Activated CD8-positive, alpha-beta memory T cell treated with anti-CD3 and anti-CD28 coated beads for 36 hours (primary cell): ENCODE measurements around the gene RGS9BP. TPM values are rescaled to one million over a fixed set of nuclear protein-coding genes. Genes with fewer than 3 reads are reported as not detected.
"Not testable (repeated sequence)": the region's sequence is repeated elsewhere in the genome, so short reads cannot be mapped to it uniquely, and the experiment has no call there.

Experiments
- CTCF ChIA-PET: fragments of 350-600 bp; sonication (Branson Sonifier 250); formaldehyde crosslinking; loops from one replicate; lab custom pipeline; 2021; ENCODE audit warnings: antibody characterized with exemption; lab: Charles Lee
- POLR2A ChIA-PET: fragments of 350-600 bp; sonication (Branson Sonifier 250); formaldehyde crosslinking; loops from one replicate; lab custom pipeline; 2021; ENCODE audit warnings: antibody characterized with exemption; lab: Charles Lee
- total RNA-seq, 2 experiments: library from RNA; stranded (reverse); gene quantifications; one replicate each; pipeline ENCODE4 v1.2.3, GENCODE V29; 2021

RGS9BP gene, protein sequence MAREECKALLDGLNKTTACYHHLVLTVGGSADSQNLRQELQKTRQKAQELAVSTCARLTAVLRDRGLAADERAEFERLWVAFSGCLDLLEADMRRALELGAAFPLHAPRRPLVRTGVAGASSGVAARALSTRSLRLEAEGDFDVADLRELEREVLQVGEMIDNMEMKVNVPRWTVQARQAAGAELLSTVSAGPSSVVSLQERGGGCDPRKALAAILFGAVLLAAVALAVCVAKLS
- under 1 TPM; 0.06 to 0.13 TPM for total RNA-seq

DNA sequence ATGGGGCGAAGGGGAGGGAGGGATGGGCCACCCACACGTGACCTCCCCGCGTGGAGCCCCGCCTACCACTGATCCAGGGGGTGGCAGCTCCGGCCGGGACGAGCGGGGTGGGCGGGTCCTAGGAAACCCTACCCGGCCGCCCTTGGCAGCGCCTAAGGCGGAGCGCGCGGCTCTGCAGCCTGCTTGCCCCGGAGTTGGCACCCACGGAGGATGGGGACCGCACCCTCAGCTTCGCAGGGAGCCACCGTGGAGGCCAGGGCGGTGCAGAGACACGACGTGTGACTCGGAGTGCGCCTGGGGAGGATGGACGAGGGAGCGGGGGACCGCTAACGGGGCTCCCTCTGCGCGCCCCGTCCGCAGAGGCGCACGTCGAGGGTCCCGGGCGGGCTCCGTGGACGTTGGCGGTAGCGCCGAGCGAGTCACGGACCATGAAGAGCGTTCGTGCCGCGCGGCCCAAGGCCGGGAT, at the start of gene RGS9BP:
RGS9BP (plus strand) TSS at position 129 of the 466 bp plus-strand sequence. CDS start 416 bp downstream, outside the sequence.
- POLR2A ChIA-PET, result interaction anchor here (1.0 to 2.5 kb wide), 2 partner anchors 16 to 17 kb away, joined by 4 to 16 read pairs; partner anchors contain the start of gene NUDT19
- CTCF ChIA-PET, result no interaction called here

DNA sequence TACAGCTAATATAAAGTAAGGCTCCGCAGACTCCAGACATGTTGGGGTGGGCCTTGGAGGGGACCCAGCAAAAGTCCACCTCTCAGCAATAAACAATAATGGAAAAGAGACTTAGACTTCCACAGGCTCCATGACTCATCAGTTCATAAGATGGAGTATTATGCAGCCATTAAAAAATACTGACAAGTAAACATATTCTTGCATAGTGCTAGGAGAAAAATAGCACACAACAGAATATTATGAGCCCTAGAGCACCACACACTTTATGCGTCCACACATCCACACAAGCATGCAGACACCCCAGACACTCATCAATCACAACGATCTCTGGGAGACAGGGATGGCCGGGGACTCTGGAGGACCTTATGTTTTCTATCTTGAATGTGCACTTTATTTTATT, 48.7 kb upstream of the RGS9BP start:
- POLR2A ChIA-PET, result no interaction called here
- CTCF ChIA-PET, result no interaction called here

DNA sequence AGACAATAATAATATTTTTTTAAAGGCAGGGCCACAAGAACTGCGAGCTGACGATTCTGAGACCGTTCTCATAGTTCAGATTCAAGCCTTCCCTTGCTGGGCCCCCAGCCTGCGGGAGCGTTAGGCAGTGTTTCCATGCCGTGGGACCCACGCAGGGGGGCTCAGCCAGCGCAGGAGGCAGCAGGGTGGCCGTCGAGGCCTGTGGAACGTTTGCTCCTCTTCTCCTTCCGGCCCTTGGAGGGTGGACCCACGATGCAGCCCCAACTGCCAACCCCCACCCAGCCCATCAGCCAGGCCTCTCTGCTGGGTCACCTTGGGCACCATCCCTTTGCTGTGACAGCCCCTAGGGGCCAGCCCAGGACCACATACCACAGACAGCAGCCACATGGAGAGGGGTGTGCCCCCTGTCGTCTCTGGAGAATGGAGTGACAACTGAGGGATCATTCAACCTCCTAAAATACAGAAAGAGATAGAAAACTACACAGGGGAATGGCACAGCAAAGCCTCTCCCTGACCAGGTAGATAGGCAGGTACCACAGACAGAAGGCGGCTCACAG, 47.9 kb upstream of the RGS9BP start:
- CTCF ChIA-PET, result no interaction called here
- POLR2A ChIA-PET, result no interaction called here

DNA sequence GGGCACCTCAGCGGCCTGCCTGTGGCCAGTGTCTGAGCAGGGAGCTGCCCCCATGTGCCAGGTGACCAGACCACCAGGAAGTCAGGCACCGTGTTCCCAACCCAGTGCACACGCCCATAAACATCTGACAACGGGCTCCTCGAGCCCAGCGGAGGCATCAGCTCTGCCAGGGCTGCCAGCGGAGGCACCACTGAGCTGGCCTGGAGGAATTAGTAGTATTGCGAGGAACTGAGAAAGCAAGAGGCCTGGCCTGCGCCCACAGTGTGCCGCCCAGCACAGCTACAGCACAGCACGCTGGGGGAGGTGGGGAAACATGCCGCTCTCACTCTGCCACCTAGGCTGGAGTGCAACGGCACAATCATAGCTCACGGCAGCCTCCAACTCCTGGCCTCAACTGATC, 45.3 kb upstream of the RGS9BP start:
- ChIA-PET POLR2A (interaction anchor here (0.6 kb wide), 1 partner anchor 59 kb away, joined by 3 read pairs; no protein-coding TSS in a partner anchor), CTCF (no interaction called here)

DNA sequence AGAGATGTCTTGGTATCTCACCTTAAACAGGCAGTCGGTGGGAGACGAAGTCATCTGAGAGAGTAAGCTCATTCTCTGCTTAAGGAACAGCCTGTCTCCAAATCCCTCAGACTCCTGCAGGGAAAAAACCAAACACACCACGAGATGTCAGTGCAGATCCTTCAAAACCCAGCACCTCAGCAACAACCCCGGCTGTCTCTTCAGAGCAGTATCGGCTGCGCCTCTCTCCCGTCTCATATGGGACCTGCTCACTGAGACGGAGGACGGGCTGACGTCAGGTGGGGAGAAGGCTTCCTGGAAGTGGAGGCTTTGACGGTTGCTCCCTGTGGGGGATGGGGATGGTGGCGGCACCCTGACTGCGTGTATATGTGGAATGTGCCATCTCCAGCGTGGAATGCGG, 44.3 kb upstream of the RGS9BP start:
- ChIA-PET CTCF (no interaction called here), POLR2A (no interaction called here)

DNA sequence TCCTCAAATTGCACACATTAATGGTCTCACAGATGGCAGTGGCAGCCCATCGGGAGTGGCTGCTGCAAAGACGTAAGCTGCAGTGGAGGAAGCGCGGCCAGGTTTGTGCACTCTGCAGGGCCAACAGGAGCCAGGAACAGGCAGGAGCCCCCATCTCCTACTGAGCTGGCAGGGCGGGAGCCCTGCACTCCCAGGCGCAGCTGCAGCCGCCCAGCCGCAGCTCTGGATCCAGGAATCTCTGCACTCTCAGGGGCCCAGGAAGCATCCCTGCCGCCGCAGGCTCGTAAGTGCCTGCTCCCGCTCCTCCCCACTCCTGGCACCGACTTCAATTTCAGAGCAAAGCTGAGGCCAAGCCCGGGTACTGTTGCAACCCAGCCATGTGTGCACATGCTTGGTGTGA, 38.2 kb upstream of the RGS9BP start:
- CTCF ChIA-PET, result no interaction called here
- POLR2A ChIA-PET, result no interaction called here

DNA sequence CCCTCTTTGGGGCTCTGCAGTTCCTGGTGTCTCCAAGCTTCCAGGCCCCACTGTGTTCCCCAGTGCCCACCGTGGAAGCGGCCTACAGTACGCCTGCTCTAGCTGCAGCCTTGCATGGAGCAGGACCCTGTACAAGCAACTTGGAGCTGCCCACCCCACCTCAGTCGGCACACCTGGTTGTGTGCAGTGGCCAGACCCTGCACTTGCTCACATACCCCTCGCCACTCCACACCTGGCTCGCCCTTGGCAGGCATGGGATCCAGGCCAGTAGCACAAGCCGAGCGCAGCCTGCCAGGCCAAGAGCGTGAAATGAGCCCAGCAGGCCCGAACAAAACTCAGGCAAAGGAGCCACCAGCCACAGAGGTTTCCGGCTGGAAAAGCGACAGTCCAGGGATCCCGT, 37.0 kb upstream of the RGS9BP start:
- ChIA-PET POLR2A (no interaction called here), CTCF (no interaction called here)

DNA sequence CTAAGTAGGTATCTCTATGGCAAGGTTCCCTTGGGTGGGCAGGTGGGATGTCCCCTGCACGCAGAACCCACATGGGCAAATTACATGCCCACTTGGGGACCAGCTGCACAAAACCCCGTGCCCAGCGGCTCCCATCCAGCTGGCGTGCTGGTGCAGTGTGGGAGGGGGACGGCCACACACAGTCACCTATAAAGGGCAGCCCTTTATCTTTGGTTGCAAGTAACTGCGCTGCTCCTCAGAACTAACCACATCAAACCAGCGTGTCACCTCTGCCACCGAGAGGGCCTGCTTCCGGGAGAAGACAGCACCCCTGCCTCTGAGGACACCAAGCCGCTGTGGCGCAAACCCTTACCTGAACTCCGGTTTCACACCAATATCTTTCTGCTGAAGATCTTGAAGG, 32.9 kb upstream of the RGS9BP start:
- ChIA-PET POLR2A (no interaction called here), CTCF (no interaction called here)

DNA sequence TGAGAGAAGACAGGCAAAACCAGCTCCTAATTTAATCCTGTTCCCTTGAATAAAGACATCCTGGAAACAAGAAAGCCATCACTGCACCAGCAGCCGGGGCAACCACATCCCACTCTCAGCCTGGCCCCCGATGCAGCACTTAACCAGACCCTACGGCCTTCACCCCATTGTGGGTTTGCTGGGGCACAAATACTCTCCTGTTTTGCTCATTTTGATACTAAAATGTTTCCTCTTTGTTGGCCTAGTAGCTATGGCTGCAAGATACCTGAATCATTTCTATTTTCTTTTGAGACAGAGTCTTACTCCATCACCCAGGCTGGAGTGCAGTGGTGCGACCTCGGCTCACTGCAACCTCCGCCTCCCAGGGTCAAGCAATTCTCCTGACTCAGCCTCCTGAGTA, 29.1 kb upstream of the RGS9BP start:
- POLR2A ChIA-PET, result no interaction called here
- CTCF ChIA-PET, result interaction anchor here (1.4 kb wide), 1 partner anchor 51 kb away, joined by 4 read pairs; no protein-coding TSS in a partner anchor

DNA sequence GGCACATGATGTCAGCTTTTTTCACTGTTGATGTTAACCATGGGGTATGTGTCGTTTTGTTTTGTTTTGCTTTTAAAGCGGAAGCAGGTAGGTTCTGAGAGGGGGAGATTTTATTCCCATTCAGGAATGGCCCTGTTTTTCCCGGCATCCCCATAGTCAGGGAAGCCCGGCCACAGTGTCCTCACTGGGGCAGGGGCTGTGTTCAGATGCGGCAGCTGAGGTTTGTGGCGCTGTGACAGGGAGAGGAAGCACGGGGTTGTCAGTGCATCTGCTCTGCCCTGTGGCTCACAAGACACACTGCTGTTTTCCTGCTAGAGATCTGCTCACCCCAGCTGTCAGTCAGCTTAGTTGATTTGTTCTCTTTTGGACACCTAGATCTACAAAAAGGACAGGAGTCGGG, 28.3 kb upstream of the RGS9BP start:
- ChIA-PET POLR2A (no interaction called here), CTCF (interaction anchor here (1.2 to 1.4 kb wide), 2 partner anchors 52 to 290 kb away, joined by 3 to 4 read pairs; no protein-coding TSS in a partner anchor)

DNA sequence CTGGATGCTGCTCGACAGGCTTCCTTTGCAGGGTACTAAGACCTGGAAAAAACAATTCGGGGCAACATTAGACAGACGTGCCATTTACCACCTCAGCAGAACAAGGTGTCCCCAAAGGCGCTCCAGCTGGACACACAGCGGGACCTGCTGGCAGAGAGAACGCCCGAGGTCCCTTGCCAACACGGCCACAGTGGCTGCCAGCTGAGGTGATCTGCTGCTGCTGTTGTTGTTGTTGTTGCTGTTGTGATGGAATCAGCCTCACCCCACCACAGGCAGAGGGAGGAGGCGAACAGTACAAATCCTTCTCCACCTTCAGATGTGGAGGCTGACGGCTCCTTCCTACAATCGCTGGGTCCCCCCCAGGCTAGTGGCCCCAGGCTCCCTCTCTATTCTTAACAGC, 25.9 kb upstream of the RGS9BP start:
- CTCF ChIA-PET, result interaction anchor here (0.7 kb wide), 1 partner anchor 314 kb away, joined by 6 read pairs; no protein-coding TSS in a partner anchor
- POLR2A ChIA-PET, result no interaction called here

DNA sequence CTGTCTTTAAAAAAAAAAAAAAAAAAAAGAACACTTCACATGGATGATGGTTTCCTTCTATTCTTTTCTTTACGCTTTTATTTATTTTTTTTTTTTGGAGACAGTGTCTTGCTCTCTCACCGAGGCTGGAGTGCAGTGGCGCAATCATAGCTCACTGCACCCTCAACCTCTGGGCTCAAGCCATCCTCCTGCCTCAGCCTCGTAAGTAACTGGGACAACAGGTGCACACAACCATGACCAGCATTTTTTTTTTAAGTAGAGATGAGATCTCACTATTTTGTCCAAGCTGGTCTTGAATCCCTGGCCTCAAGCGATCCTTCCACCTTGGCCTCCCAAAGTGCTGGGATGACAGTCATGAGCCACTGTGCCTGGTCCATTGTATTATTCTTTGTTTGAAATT, 25.0 kb upstream of the RGS9BP start:
- CTCF ChIA-PET, result interaction anchor here (0.7 kb wide), 2 partner anchors 111 to 313 kb away, joined by 4 to 6 read pairs; no protein-coding TSS in a partner anchor
- POLR2A ChIA-PET, result no interaction called here

DNA sequence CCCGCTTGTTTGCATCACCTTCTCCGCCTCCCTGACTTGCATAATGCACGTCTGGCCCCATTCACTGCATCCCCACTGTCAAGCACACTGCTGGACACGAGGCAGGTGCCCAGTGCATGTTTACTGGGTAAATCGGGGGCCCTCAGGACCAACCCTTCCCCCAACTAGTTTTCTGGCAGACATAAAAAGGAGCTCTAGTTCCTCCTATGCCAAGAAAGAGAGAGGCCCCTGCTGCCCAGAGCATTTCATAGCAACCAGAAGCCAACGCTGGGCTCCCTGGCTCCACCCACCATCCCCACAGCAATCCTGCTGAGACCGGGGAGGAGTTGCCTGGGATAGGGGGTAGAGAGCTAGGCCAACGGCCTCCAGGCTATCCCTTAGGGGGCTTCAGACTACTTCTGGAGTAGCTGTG, 23.9 kb upstream of the RGS9BP start:
- POLR2A ChIA-PET, result no interaction called here
- CTCF ChIA-PET, result no interaction called here

DNA sequence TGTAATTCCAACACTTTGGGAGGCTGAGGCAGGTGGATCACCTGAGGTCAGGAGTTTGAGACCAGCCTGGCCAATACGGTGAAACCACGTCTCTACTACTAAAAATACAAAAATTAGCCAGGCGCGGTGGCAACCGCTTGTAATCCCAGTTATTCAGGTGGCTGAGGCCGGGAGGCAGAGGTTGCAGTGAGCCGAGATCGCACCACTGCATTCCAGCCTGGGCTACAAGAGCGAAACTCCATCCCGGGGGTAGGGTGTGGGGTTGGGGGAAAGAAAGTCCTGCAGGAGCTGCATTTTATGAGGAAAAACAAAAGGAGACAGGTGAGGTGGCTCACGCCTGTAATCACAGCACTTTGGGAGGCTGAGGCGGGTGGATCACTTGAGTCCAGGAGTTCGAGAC, 23.3 kb upstream of the RGS9BP start:
- CTCF ChIA-PET, POLR2A ChIA-PET: not testable (repeated sequence)

DNA sequence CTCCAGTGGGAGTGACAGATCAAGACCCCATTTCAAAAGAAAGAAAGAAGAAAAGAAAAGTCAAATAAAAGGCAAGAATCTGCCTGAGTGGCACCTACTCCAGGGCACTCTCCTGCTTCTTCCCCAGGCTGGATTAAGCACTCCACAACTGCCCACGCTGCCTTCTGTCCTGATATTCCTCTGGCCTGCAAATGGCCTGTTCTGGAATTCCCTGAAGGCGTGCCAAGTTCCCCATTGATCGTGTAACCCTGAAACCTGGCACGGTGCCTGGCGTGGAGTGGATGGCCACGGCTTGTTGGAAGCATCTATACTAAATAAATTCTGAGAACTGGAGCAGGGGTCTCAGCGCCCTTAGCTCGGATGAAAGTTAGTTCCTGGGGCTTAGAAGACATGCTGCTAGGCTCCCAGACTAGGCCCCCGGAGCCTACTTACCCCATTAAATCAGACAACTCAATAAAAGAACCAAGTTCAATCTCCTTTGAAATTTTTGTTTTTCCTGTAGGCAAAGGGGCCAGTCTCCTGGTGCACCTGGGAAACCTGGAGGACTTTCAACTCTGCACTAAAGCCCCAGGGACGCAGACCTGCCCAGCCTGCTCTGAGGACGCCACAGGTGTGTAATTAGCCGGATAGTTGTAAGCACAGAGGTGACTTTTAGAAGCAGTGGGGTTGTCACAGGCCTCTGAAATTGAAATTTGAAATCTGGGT, 22.6 kb upstream of the RGS9BP start:
- ChIA-PET POLR2A (no interaction called here), CTCF (no interaction called here)

DNA sequence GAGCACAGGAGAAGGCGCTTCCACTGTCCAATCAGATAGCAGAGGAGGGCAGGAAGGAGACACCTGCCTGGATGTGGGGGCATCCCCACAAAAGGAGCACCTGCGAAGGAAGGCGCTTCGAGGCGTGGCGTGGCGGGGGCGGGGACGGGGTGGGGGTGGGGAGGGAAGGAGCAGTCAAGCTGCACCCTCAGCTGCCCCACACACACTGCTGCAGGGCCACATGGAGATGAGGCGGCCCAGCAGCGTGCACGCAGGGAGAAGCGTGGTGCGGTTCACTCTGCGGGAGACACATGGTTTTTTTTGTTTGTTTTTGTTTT, 22.1 kb upstream of the RGS9BP start:
- POLR2A ChIA-PET, result no interaction called here

DNA sequence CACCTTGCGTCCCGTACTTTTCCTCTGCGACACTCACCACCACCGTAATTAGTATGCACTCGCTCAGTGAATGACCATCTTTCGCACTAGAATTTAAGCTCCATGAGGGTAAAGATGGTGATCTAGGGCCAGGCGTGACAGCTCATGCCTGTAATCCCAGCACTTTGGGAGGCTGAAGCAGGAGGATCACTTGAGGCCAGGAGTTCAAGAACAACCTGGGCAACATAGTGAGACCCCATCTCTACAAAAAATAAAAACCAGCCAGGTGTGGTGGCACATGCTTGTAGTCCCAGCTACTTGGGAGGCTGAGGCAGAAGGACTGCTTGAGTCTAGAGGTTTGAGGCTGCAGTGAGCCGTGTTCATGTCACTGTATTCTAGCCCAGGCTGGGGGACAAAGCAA, 19.3 kb upstream of the RGS9BP start:
- POLR2A ChIA-PET, result not testable (repeated sequence)
- CTCF ChIA-PET, result interaction anchor here (0.7 kb wide), 1 partner anchor 131 kb away, joined by 4 read pairs; no protein-coding TSS in a partner anchor

More for the DNA sequence above, 22.1 kb upstream of the RGS9BP start:
- CTCF ChIA-PET, result no interaction called here

DNA sequence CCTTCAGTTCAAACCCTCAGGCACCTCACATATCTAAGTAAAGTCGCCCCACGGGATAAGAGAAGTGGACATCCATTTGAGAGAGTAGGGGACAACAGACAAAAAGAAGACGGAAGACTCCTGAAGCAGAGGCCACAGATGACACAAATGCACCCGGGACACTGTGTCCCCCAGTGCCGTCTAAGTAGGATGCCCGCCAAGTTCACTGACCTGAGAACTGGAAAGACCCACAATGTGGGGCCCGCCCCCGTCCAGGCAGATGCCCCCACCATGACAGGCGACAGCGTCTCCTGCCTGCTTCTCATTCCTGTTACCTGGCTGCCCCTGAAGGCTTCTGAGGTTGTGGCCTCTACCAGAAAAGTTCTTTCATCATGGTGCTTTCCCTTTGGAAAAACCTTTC, 17.6 kb upstream of the RGS9BP start:
- CTCF ChIA-PET, result no interaction called here

DNA sequence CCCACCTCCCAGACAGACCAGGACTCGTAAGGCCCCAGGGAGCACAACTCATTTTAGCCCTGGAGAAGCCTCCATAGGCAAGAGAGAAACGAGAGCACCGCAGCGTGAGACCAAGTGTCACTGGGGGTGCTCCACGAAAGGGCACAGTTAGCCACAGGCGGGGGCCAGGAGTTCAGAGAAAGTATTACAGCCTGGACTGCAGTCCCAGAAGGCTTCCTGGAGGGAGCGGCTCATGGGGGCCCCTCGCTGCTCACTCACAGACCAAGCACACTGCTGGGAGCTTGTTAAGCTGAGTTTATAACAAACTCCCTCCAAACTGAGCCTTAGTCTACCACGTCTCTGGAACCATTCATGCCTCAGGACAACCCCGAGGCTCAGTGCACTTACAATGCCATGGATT, 17.1 kb upstream of the RGS9BP start:
- ChIA-PET POLR2A (no interaction called here), CTCF (no interaction called here)

More for the DNA sequence above, 17.6 kb upstream of the RGS9BP start:
- POLR2A ChIA-PET, result no interaction called here

DNA sequence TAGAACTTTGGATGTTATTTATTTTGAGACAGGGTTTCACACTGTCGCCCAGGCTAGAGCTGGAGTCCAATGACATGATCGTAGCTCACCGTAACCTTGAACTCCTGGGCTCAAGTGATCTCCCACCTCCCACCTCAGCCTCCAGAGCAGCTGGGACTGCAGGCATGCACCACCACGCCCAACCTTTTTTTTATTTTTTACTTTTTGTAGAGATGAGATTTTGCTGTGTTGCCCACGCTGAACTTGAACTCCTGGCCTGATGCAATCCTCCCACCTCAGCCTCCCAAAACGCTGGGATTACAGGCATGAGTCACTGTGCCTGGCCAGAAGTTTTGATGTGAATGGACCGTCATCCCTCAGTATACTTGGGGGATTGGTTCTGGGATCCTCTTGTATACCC, 14.3 kb upstream of the RGS9BP start:
- CTCF ChIA-PET, result no interaction called here
- POLR2A ChIA-PET, result no interaction called here
